Psoas muscle (tissue), 8 donors: Measurements from ENCODE around the gene PSMD12. TPM values are rescaled to one million over a fixed set of nuclear protein-coding genes. Genes with fewer than 3 reads are reported as not detected.

Experiments used
- ATAC-seq, 4 donors: fragments of 200-7000 bp; cut with Tn5 transposase; one replicate each; pipeline ENCODE4 v1.9.1; 2020; ENCODE audit warnings: moderate library complexity in 3 of 4, mild to moderate bottlenecking in 2 of 4
- DNase-seq, 2 donors: peaks; one replicate each; pipeline ENCODE4 v3.0.0-alpha.2; 2020
- H3K27ac ChIP-seq: fragments of 200-600 bp; one replicate; pipeline ENCODE4 v1.8.0; 2022
- H3K27me3 ChIP-seq, 3 donors: fragments of 200-600 bp in 1 of 3; one replicate each; pipeline versions ENCODE4 v1.6.1 to v1.8.0; 2013 to 2022; ENCODE audit warnings: low read length in 2 of 3, mild to moderate bottlenecking in 2 of 3, moderate library complexity in 1 of 3; ENCODE audit not compliant: insufficient read depth in 3 of 3
- H3K36me3 ChIP-seq, 2 donors: fragments of 200-600 bp in 1 of 2; one replicate each; pipeline versions ENCODE4 v1.6.1 to v1.8.0; 2013 to 2022; ENCODE audit warnings: low read depth in 1 of 2, mild to moderate bottlenecking in 1 of 2, moderate library complexity in 1 of 2; ENCODE audit not compliant: insufficient read depth in 1 of 2
- H3K4me1 ChIP-seq: fragments of 200-600 bp; one replicate; pipeline ENCODE4 v1.8.0; 2022
- H3K4me3 ChIP-seq: fragments of 200-600 bp; one replicate; pipeline ENCODE4 v1.8.0; 2022; ENCODE audit warnings: mild to moderate bottlenecking
- H3K9me3 ChIP-seq: fragments of 200-600 bp; one replicate; pipeline ENCODE4 v1.8.0; 2022
- WGBS, 3 donors: extraction: QIAGEN DNeasy Blood & Tissue Kit; methylation state at CpG; one replicate each; pipeline versions ENCODE4 v1.1.6 to v1.1.7; 2013; 5-methylcytosine and 5-hydroxymethylcytosine counted together
- intact Hi-C, 2 donors: fragments of 100-400 bp; cut with DNase I; formaldehyde crosslinking; loops; one replicate each; pipeline versions ENCODE4 v1.11.0 to v1.14.2; 2022
- polyA plus RNA-seq, 3 donors: library from polyadenylated mRNA; stranded (reverse); fragments of 200-250 nt; gene quantifications; one replicate each; pipeline ENCODE4 v1.2.3, GENCODE V29; 2013
- total RNA-seq, 4 donors: library from RNA; stranded (reverse); fragmentation: NEBNext Ultra II Directional in 2 of 4; extraction: Animal tissue kit (Norgen Biotek cat#: 25700) in 2 of 4; gene quantifications; one replicate each; pipeline versions ENCODE4 v1.2.1 to v1.2.4, GENCODE V29; 2021 to 2023
- TF ChIP-seq, protein P1 (sequence below): fragments of 200-600 bp; IDR thresholded peaks from one replicate; pipeline ENCODE4 v1.8.0; 2022; ENCODE audit warnings: antibody characterized with exemption
- donor health status: healthy with polysubstance abuse.
- donor health status: DM: no; HTN: no; CAD: no; lungs with moderate emphysema.
- donor health status: Bipolar disorder and iron deficiency.
- donor health status: healthy.
- donor health status: DM: yes; HTN: yes; CAD: no.
- donor health status: DM: no; HTN: no; CAD: no.
- donor health status: DM: no; HTN: no; CAD: no.
- donor health status: DM: yes; HTN: yes; CAD: no.

PSMD12 gene
- total and polyA plus RNA-seq, 7 donors: 66.6 to 281 (median 121) TPM

GRCh38 chr17:67403483-67403882 is 37.1 kb upstream of the PSMD12 start:
- DNase-seq (no peak), ATAC-seq (no peak)
- no peaks in the 10 kb centered on the region for H3K9me3 ChIP-seq
- 81 to 82% (median 82%) methylated on average over 6 of the region's 6 CpGs for WGBS, 3 donors
- intact Hi-C loops: no loop called here
- H3K36me3 ChIP-seq: peaks cover 0 to under 1% of the 10 kb centered on the region in 2 donors
- TF ChIP-seq, protein P1, sequence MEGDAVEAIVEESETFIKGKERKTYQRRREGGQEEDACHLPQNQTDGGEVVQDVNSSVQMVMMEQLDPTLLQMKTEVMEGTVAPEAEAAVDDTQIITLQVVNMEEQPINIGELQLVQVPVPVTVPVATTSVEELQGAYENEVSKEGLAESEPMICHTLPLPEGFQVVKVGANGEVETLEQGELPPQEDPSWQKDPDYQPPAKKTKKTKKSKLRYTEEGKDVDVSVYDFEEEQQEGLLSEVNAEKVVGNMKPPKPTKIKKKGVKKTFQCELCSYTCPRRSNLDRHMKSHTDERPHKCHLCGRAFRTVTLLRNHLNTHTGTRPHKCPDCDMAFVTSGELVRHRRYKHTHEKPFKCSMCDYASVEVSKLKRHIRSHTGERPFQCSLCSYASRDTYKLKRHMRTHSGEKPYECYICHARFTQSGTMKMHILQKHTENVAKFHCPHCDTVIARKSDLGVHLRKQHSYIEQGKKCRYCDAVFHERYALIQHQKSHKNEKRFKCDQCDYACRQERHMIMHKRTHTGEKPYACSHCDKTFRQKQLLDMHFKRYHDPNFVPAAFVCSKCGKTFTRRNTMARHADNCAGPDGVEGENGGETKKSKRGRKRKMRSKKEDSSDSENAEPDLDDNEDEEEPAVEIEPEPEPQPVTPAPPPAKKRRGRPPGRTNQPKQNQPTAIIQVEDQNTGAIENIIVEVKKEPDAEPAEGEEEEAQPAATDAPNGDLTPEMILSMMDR: no peak
- no peak overlapping the region for H3K4me3 ChIP-seq
- H3K27ac ChIP-seq: no peak overlapping the region
- peaks cover 8% of the 10 kb centered on the region for H3K4me1 ChIP-seq
- no peaks in the 10 kb centered on the region for H3K27me3 ChIP-seq

GRCh38 chr17:67403065-67403464 is 36.7 kb upstream of the PSMD12 start:
- DNase-seq: no peak
- no peak overlapping the region for H3K4me3 ChIP-seq
- no peaks in the 10 kb centered on the region for H3K27me3 ChIP-seq
- H3K36me3 ChIP-seq: peaks cover 0 to 2% of the 10 kb centered on the region in 2 donors
- H3K27ac ChIP-seq: no peak overlapping the region
- no peak for ATAC-seq
- WGBS, 3 donors: 89 to 93% (median 90%) methylated on average over 2 of the region's 2 CpGs
- peaks cover 8% of the 10 kb centered on the region for H3K4me1 ChIP-seq
- TF ChIP-seq, protein P1: no peak
- intact Hi-C loops: no loop called here
- no peaks in the 10 kb centered on the region for H3K9me3 ChIP-seq

GRCh38 chr17:67401598-67402504 is 35.5 kb upstream of the PSMD12 start:
- H3K27me3 ChIP-seq: no peaks in the 10 kb centered on the region
- intact Hi-C loops: no loop called here
- no peak overlapping the region for H3K4me3 ChIP-seq
- no peak overlapping the region for H3K27ac ChIP-seq
- no peak for ATAC-seq
- 93 to 96% (median 93%) methylated on average over 16 of the region's 16 CpGs for WGBS, 3 donors
- TF ChIP-seq, protein P1: no peak
- H3K36me3 ChIP-seq: peaks cover 0 to 2% of the 10 kb centered on the region in 2 donors
- peaks cover 8% of the 10 kb centered on the region for H3K4me1 ChIP-seq
- DNase-seq: no peak
- H3K9me3 ChIP-seq: no peaks in the 10 kb centered on the region

DNA sequence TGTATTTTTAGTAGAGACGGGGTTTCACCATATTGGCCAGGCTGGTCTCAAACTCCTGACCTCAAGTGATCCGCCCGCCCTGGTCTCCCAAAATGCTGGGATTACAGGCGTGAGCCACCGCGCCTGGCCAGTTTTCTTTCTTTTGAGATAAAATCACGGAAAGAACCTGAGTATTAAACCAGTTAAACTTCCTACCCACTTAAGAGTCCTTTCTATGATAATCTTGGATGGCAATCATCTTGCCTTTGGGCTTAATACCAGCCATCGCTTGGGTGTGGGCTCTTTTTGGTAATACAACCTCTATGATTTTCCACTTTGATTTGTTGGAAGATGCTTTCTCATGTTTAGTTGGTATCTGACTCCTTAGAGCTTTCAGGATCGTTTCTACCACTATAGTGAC is 34.7 kb upstream of the PSMD12 start:
- DNase-seq (no peak), ATAC-seq (no peak)
- peaks cover 0 to 2% of the 10 kb centered on the region in 2 donors for H3K36me3 ChIP-seq
- TF ChIP-seq, protein P1: no peak
- H3K4me3 ChIP-seq: no peak overlapping the region
- no peaks in the 10 kb centered on the region for H3K9me3 ChIP-seq
- WGBS, 3 donors: 83 to 95% (median 87%) methylated on average over 9 of the region's 9 CpGs
- H3K27ac ChIP-seq: no peak overlapping the region
- intact Hi-C loops: no loop called here
- no peaks in the 10 kb centered on the region for H3K27me3 ChIP-seq
- peaks cover 8% of the 10 kb centered on the region for H3K4me1 ChIP-seq
